Stomach (tissue), 4 donors: Measurements from ENCODE around the gene MT1M.

Experiments used
- CTCF ChIP-seq, 7 experiments: fragments of 450-650 bp in 4 of 7; fragments of 200-600 bp in 3 of 7; sonication (generic) in 3 of 7; IDR thresholded peaks; one replicate each; pipeline ENCODE4 v1.5.1; 2016 to 2019; ENCODE audit warnings: antibody characterized with exemption in 7 of 7, control low read depth in 2 of 7, mild to moderate bottlenecking in 1 of 7
- EP300 ChIP-seq: sonication (generic); formaldehyde crosslinking; IDR thresholded peaks from one replicate; pipeline ENCODE4 v1.6.1; 2017; ENCODE audit warnings: antibody characterized with exemption
- POLR2A ChIP-seq, 4 donors: fragments of 450-650 bp; IDR thresholded peaks; one replicate each; pipeline ENCODE4 v1.6.1; 2016; ENCODE audit warnings: antibody characterized with exemption in 4 of 4, control low read depth in 2 of 4, mild to moderate bottlenecking in 1 of 4, moderate library complexity in 1 of 4

GRCh38 chr16:56631832-56632155, 665 bp upstream of the MT1M start:
- no peak for TF ChIP-seq POLR2A (IDR thresholded peaks at IDR 0.05)
- TF ChIP-seq EP300, result no peak
- TF ChIP-seq CTCF (IDR thresholded peaks at IDR 0.05), result no peak
